GM18519 (cell line): Measurements from ENCODE around the gene ANGPTL4.
"Not testable (repeated sequence)": the region's sequence is repeated elsewhere in the genome, so short reads cannot be mapped to it uniquely, and the experiment has no call there.

Source experiments
- ATAC-seq: cut with Tn5 transposase; IDR thresholded peaks from one replicate; pipeline ENCODE4 v1.9.1; 2021; ENCODE audit warnings: mild to moderate bottlenecking, moderate library complexity; ENCODE audit not compliant: unreplicated experiment, low FRiP score

ANGPTL4 gene

DNA sequence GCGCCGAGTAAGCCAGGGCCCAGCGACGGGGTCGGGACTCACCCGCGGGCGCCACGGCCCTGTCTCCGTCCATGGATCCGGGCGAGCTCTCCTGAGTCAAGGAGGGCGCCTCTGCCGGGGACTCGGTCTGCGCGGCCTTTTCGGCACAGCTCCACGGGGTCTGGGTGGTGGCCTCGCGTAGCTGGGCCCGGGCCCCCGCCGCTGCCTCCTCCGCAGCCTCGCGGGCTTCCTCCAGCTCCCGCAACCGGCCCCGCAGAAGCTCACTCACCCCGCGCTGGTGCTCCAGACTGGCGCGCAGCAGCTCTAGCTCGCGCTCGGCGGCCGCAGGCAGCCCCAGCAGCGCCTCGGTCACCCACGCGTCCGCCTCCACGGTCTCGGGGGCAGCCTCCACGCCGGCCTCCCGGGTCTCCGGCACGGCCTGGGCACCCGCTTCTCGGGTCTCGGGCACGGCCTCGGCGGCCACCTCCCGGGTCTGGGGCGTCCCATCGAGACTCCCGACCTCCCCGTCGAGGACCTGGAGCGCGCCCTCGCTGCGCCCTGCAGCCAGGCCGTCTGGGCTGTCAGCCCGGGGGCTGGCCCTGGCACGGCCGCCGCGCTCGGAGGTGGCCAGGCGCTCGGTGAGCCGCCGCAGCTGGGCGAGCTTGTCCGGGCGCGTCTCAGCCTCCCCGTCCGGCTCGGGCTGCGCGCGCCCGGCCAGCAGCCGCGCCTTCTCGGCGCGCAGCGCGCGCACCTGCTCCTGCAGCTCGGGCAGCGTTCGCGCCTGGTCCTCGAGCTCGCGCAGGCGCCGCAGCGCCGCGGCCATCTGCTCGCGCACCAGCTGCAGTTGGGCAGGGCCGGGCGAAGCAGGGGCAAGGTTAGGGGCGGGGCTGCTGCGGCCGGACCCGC, 29.3 kb upstream of the ANGPTL4 start:
- ATAC-seq: no peak

DNA sequence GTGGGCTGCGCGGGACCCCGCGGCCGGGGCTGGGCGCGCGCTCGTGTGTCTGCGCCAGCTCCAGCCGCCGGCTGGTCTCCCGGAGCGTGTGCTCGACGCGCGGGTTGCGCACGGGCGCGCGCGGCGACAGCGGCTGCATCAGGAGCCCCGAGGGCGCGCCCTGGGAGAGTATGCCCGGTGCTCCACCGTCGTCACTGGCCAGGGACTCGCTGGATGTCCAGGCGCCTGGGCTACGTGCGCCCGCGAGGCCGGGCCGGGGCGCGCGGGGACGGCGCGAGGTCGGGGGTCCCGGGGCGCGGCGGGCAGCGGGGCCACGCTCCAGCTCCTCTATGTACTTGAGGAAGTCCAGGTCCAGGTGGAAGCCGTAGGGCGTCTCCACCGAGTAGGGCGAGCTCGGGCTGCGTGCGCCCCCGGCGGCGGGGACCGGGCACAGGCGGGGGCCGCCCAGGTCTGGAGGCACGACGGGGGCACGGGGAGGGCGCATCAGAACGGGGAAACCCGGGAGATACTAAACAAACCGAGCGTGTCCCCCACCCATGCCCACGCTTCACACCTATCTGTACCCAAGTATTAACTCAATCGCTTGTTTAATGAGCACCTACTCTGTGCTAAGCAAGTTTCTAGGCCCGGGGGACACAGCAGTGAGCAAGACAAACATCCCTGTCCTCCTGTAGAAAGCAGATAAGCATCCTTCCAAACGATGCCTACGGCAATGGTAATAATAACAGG, 28.4 kb upstream of the ANGPTL4 start:
- no peak for ATAC-seq

DNA sequence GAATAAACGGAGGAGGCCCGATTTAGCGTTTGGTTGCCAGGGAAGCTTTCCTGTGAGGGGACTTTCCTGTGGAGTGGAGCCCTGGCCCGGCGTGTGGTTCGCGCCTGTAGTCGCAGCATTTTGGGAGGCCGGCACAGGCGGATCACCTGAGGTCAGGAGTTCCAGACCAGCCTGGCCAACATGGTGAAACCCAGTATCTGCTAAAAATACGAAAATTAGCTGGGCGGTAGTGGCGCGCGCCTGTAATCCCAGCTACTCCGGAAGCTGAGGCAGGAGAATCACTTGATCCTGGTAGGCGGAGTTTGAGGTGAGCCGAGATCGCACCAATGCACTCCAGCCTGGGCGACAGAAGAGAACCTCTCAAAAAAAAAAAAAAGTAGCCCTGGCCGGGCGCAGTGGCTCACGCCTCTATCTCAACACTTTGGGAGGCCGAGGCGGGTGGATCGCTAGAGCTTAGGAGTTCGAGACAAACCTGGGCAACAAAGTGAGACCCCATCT, 27.8 kb upstream of the ANGPTL4 start:
- no peak for ATAC-seq

DNA sequence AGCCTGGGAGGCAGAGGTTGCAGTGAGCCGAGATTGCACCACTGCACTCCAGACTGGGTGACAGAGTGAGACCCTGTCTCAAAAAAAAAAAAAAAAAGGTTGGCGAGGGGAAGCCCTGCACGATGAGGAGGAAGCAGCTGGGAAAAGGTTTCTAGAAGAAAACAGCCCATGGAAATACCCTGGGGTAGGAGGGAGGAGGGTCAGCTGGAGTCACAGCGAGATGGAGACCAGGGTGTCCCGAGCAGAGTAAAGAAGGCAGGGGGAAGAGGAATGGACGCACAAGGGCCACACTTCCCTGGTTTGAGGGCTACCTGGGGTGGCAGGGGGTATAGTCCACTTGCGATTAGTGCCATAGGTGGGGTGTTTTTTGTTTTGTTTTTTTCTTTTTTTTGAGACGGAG, 27.3 kb upstream of the ANGPTL4 start:
- no peak for ATAC-seq

DNA sequence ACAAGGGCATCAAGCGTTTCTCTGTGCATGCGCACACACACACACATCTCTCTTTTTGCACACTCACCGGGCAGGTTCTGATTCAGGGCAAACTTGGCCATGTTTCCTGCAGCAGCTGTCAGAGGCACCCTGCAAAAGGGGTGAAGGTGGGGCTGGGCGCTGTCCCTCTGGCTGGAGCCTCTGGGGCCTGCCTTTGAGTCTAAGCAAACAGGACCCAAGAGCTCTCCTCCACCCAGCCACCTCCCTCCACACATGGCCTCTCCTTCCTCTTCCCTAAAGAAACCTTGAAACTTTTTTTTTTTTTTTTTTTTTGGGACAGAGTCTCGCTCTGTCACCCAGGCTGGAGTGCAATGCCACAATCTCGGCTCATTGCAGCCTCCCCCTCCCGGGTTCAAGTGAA, 26.2 kb upstream of the ANGPTL4 start:
- ATAC-seq: no peak

DNA sequence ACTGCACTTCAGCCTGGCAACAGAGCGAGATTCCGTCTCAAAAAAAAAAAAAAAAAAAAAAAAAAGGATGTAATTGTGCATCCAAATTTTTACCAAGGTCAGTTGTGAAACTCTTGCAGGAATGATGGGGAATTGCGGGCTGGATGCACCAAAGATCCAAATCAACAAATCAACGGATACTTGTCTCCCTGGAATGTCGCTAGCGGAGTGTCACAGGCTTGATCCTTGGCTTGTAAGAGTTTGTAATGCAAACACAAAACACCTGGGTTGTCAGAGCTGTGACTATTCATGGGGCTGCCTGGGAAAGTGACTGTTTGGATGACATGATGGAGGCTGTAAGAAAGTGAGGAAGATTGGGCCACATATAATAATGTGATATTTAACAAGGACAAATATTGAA, 25.1 kb upstream of the ANGPTL4 start:
- ATAC-seq: no peak

DNA sequence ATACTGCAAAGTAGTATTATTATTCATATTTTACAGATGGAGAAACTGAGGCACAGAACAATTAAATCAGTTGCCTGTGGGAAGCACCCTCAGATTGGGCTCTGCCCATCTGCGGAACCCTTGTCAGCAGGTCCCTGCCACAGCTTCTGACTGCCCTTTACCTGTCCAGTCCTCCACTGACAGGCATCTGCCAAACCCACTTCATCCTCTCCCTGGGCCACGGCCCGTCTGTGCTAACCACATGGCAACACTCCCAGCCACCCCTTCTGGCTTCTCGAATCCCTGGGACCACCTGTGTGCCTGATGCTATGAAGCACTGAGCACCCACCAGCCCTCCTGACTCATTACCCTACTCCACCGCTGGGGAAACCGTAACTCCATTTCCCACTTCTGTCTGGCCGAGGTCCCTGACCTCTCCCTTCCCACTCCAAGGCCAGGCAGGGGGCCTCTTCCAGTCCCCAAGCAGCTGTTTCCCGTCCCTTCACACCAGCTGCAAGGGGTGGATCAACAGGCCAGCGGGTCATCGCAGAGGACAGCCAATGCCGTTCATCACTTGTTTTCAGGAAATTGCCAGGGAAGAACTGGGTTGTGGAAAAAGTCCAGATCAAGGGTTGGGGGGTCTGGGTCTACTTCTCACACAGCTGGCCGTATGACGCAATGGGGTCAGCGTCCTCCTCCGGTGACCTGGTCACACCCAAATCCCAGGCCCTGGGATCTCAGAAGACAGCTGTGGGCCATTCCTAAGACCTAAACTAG, 23.4 kb upstream of the ANGPTL4 start:
- no peak for ATAC-seq

DNA sequence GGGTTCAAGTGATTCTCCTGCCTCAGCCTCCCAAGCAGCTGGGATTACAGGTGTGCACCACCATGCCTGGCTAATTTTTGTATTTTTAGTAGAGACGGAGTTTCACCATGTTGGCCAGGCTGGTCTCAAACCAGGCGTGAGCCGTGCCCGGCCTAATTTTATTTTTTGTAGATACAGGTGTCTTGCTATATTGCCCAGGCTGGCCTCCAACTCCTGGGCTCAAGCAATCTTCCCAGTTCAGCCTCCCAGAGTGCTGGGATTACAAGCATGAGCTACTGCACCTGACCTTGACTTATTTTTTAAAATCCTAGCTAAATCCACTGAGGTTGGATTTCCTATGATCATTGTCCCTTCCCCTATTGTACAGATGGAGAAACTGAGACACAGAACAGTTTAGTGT, 22.5 kb upstream of the ANGPTL4 start:
- not testable (repeated sequence) for ATAC-seq

DNA sequence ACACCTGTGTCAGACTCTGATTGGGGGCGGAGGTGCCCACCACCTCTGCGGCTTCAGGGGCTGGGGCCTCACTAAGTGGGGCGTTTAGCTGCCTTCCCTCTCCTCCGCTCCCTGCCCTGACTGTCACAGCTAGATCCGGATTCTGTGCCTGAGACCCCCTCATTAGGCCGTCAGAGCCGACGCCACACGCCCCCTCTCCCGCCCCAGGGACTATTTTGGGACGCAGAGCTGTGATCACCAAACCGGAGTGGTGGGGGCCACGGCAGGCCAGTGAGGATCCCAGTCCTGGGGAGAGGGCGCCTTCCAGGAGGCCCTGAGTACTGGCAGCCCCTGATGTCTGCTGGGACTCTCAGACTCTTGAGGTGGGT, 21.7 kb upstream of the ANGPTL4 start:
- no peak for ATAC-seq

DNA sequence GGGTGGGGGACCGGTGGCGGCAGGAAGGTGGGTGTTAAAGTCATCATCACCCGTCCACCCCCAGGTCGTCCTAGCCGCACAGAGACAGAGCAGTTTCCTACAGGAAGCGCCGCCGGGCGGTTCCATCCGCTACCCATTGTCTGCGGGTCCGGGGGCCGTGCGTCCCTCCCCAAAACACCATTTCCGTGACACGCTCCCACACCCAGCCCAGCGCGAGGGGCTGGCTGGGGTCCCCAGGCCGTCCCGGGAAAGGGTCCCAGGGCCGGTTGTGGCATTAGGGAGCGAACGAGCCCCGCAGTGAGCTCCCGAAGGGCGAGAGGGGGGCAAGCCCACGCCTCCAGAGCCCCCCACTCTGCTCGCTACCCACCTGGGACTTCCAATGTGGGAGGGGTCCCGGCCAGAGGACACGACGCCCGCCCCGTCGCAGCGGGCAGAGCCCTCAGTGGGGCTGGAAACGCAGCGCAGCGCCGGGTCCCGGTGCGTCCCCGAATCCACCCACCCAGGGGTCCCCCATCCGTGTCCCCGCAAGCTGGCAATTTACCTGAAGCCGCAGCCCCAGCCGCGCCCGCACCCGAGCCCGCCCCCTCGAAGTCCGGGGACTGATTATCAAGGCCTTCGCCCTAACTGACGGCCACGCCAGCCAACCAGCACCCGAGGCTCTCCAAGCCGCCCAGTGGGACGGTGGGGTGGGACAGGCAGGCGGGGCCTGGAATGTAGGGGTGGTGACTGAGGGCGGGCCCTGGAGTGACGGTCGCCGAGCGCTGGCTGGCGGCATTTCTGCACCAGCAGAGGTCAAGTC, 21.1 kb upstream of the ANGPTL4 start, which contains the start of gene KANK3:
TSS of gene KANK3 (minus strand) at position 579 of the 799 bp plus-strand sequence. CDS start 5,434 bp downstream, outside the sequence.
- peak; percentile 47 for ATAC-seq

DNA sequence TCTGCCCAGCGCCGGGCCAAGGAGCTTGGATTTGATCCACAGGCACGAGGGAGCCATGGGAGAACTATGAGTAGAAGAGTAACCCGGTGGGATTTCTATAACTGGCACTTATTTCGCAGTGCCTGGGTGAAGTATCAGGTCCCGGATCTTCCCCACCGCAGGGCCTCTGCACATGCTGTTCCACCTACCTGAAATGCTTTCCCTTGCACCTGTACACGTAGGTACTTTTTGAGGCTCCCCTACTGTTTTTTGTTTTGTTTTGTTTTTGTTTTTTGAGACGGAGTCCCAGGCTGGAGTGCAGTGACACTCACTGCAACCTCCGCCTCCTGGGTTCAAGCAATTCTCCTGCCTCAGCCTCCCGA, 20.5 kb upstream of the ANGPTL4 start:
- no peak for ATAC-seq

DNA sequence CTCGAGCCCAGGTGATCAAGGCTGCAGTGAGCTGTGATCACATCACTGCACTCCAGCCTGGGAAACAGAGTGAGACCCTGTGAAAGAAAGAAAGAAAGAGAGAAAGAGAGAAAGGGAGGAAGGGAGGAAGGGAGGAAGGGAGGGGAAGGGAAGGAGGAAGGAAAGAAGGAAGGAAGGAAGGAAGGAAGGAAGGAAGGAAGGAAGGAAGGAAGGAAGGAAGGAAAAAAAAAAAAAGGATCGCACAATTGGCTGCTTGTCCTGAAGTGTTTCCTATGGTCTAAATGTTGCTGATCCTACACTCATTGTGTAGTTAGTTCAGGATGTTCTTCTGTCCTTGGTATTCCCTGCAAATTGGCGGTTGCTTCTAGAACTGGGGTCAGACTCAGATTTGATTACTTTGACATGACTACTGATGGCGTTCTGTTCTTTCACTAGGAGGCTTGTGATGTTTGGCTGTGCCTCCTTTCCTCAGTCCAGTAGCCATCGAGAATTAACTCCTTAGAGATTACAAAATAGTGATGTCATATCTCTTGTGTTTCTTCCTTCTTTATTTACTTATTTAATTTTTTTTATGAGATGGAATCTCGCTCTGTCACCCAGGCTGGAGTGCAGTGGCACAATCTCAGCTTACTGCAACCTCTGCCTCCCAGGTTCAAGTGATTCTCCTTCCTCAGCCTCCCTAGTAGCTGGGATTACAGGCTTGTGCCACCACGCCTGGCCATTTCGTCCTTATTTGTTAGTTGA, 14.2 kb upstream of the ANGPTL4 start:
- not testable (repeated sequence) for ATAC-seq

DNA sequence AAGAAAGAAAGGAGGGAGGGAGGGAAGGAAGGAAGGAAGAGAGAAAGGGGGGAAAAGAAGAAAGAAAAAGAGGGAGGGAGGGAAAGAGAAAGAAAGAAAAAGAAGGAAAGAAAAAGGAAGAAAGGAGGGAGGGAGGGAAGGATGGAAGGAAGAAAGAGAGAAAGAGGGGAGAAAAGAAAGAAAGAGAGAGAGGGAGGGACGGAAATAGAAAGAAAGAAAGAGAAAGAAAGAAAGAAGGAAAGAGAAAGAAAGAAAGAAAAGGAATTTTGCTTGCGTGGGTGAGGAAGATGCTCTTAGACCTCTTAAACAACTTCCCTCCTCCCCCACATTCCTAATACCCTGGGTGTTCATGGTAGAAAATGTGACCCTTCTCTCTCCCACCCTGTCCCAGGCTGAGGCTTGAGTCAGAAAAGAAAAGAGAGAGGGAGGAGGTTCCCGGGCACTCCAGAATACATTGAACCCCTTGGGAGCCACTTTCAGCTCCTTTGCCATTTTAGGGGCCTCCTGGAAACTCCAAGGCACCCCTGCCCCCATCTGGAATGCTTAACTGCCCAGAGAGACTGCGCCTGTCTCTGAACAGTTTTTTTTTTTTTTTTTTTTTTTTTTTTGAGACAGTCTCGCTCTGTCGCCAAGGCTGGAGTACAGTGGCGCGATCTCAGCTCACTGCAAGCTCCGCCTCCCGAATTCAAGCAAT, 11.7 kb upstream of the ANGPTL4 start:
- ATAC-seq: no peak

DNA sequence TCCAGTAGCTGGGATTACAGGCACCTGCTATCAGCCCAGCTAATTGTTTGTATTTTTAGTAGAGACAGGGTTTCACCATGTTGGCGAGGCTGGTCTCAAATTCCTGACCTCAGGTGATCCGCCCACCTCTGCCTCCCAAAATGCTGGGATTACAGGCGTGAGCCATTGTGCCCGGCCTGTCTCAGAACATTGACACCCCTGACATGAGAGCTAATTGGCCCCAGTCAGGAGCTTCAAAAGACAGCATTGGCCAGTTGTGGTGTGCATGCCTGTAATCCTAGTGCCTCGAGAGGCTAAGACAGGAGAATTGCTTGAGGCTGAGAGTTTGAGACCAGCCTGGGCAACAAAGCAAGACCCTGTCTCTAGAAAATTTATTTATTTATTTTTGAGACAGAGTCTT, 11.1 kb upstream of the ANGPTL4 start:
- ATAC-seq: not testable (repeated sequence)

DNA sequence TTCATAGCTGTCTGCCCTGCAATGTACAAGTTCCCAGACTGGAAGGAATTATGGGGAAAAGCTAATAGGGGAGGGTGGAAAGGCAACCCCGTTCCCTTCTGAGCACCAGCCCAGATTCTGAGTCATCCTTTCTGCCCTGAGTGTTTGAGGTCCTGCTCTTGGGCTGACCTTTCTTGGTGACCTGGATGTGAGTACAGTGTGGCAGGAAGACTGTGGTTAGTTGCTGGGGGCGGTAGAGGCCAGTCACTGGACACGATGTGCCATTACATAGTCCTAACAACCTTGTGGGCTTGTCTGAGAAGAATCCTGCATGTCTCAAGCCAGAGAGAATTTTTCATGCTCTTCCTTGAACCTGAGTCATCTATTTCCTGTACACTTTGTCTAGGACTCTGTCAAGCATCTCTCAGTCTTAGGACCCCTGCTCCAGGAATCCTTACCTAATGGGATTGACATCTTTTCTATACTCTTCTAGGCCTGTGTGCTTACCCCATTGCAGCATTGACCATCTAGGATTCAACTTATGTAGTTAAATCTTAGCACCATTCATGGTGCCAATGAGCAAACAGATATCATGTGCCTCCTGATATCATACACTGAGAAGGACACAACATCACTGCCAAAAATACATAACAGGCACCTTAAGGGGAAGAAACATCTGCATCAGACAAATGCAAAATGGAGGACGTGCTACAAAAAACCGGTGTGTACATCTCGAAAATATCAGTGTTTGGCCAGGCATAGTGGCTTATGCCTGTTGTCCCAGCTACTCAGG, 8.1 kb upstream of the ANGPTL4 start:
- no peak for ATAC-seq

DNA sequence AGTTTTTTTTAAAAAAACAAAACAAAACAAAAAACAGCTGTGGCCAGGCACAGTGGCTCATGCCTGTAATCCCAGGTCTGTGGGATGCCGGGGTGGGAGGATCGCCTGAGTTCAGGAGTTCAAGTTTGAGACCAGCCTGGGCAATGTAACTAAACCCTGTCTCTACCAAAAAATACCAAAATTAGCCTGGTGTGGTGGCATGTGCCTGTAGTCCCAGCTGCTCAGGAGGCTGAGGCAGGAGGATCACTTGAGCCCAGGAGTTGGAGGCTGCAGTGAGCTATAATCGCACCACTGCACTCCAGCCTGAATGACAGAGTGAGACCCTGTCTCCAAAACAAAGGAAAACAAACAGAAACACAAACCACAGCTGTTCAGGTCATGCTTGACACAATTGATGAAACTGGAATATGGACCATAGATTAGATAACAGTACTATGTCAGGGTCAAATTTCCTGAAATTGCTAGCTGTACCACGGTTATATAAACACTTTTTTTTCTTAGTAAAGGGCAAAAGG, 6.9 kb upstream of the ANGPTL4 start:
- no peak for ATAC-seq

DNA sequence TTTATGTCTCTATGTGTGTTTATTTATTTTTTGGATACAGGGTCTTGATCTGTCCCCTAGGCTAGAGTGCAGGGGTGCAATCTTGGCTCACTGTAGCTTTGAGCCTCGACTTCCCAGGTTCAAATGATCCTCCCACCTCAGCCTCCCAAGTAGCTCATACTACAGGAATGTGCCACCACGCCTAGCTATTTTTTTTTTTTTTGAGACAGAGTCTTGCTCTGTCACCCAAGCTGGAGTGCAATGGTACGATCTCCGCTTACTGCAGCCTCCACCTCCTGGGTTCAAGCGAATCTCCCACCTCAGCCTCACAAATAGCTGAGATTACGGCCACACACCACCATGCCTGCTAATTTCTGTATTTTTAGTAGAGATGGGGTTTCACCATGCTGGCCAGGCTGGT, 5.0 kb upstream of the ANGPTL4 start:
- no peak for ATAC-seq

DNA sequence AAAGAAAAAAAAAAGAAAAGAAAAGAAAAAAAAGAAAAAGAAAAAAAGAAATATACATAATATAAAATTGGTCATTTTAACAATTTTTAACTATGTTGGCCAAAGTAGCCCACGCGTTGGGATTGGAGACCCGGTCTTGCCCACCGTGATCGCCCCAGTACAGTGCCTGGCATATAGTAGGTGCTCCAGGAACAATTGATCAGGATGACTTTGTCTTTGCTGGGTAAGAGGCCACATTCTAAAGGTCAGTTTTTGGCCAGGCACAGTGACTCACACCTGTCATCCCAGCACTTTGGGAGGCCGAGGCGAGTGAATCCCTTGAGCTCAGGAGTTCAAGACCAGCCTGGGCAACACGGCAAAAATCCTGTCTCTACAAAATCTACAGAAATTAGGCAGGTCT, 3.8 kb upstream of the ANGPTL4 start:
- ATAC-seq: no peak
